Activated naive CD8-positive, alpha-beta T cell (primary cell): ENCODE measurements around the gene SLC12A8.

ENCODE experiments used
- H3K27ac Mint-ChIP-seq: one replicate; pipeline ENCODE4 v1.8.0; 2021; ENCODE audit warnings: mixed read lengths
- H3K27me3 Mint-ChIP-seq: one replicate; pipeline ENCODE4 v1.8.0; 2021; ENCODE audit warnings: mixed read lengths
- H3K36me3 Mint-ChIP-seq: one replicate; pipeline ENCODE4 v1.8.0; 2021; ENCODE audit warnings: mixed read lengths
- H3K4me1 Mint-ChIP-seq: one replicate; pipeline ENCODE4 v1.8.0; 2021; ENCODE audit warnings: low read depth, mixed read lengths
- H3K4me3 Mint-ChIP-seq: one replicate; pipeline ENCODE4 v1.8.0; 2021; ENCODE audit warnings: mild to moderate bottlenecking, mixed read lengths
- H3K9me3 Mint-ChIP-seq: one replicate; pipeline ENCODE4 v1.8.0; 2021; ENCODE audit warnings: low read depth, mixed read lengths

The SLC12A8 gene

GRCh38 chr3:125160606-125161371, 51.8 kb downstream of the SLC12A8 start:
- no peaks in the 10 kb centered on the region for H3K4me1 Mint-ChIP-seq
- no peaks in the 10 kb centered on the region for H3K9me3 Mint-ChIP-seq
- H3K4me3 Mint-ChIP-seq: no peak overlapping the region
- H3K27me3 Mint-ChIP-seq: no peaks in the 10 kb centered on the region
- no peaks in the 10 kb centered on the region for H3K36me3 Mint-ChIP-seq
- no peak overlapping the region for H3K27ac Mint-ChIP-seq

- Mint-ChIP-seq H3K9me3 (no peaks in the 10 kb centered on the region), H3K4me1 (peaks cover 8% of the 10 kb centered on the region), H3K27me3 (no peaks in the 10 kb centered on the region), H3K36me3 (no peaks in the 10 kb centered on the region), H3K27ac (no peak overlapping the region), H3K4me3 (no peak overlapping the region)
Observed at GRCh38 chr3:125157183-125157582, 55.4 kb downstream of the SLC12A8 start.

GRCh38 chr3:125156456-125156855, 56.1 kb downstream of the SLC12A8 start:
- Mint-ChIP-seq H3K9me3 (no peaks in the 10 kb centered on the region), H3K27me3 (no peaks in the 10 kb centered on the region), H3K4me3 (no peak overlapping the region), H3K36me3 (no peaks in the 10 kb centered on the region), H3K27ac (no peak overlapping the region), H3K4me1 (peaks cover 8% of the 10 kb centered on the region)

- Mint-ChIP-seq H3K27me3 (no peaks in the 10 kb centered on the region), H3K27ac (peak overlapping the region; percentile 37), H3K4me3 (no peak overlapping the region), H3K36me3 (no peaks in the 10 kb centered on the region), H3K9me3 (no peaks in the 10 kb centered on the region), H3K4me1 (peaks cover 8% of the 10 kb centered on the region)
Observed at GRCh38 chr3:125154800-125155269, 57.7 kb downstream of the SLC12A8 start.

DNA sequence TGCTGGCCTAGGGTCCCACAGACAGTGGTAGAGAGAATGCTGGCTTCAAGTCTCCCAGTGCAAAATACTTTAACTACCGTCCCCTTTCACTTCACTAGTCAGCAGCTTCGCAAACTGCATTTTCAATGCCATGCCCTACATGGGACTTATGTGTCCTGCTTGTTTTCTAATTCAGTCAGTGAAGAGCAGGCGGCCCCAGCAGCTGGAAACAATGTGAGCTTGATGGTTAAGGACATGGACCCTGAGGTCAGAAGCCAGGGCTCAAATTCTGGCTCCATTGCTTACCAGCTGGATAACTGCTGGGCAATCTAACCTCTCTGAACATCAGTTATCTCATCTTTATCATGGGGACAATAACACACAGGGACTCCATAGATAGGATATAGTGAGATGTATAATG, 58.4 kb downstream of the SLC12A8 start:
- H3K4me3 Mint-ChIP-seq: no peak overlapping the region
- H3K9me3 Mint-ChIP-seq: no peaks in the 10 kb centered on the region
- peaks cover 8% of the 10 kb centered on the region for H3K4me1 Mint-ChIP-seq
- H3K36me3 Mint-ChIP-seq: no peaks in the 10 kb centered on the region
- no peaks in the 10 kb centered on the region for H3K27me3 Mint-ChIP-seq
- no peak overlapping the region for H3K27ac Mint-ChIP-seq

- Mint-ChIP-seq H3K4me1 (peaks cover 16% of the 10 kb centered on the region), H3K36me3 (no peaks in the 10 kb centered on the region), H3K9me3 (no peaks in the 10 kb centered on the region), H3K27me3 (no peaks in the 10 kb centered on the region), H3K4me3 (no peak overlapping the region), H3K27ac (no peak overlapping the region)
Observed at GRCh38 chr3:125152951-125153350, 59.6 kb downstream of the SLC12A8 start.

- H3K4me3 Mint-ChIP-seq: no peak overlapping the region
- H3K9me3 Mint-ChIP-seq: no peaks in the 10 kb centered on the region
- no peak overlapping the region for H3K27ac Mint-ChIP-seq
- no peaks in the 10 kb centered on the region for H3K27me3 Mint-ChIP-seq
- no peaks in the 10 kb centered on the region for H3K36me3 Mint-ChIP-seq
- peaks cover 20% of the 10 kb centered on the region for H3K4me1 Mint-ChIP-seq
Observed at GRCh38 chr3:125151916-125152315, 60.6 kb downstream of the SLC12A8 start.

GRCh38 chr3:125151442-125151817, 61.1 kb downstream of the SLC12A8 start:
- Mint-ChIP-seq H3K27ac (no peak overlapping the region), H3K27me3 (no peaks in the 10 kb centered on the region), H3K4me1 (peaks cover 20% of the 10 kb centered on the region), H3K4me3 (no peak overlapping the region), H3K9me3 (no peaks in the 10 kb centered on the region), H3K36me3 (no peaks in the 10 kb centered on the region)

DNA sequence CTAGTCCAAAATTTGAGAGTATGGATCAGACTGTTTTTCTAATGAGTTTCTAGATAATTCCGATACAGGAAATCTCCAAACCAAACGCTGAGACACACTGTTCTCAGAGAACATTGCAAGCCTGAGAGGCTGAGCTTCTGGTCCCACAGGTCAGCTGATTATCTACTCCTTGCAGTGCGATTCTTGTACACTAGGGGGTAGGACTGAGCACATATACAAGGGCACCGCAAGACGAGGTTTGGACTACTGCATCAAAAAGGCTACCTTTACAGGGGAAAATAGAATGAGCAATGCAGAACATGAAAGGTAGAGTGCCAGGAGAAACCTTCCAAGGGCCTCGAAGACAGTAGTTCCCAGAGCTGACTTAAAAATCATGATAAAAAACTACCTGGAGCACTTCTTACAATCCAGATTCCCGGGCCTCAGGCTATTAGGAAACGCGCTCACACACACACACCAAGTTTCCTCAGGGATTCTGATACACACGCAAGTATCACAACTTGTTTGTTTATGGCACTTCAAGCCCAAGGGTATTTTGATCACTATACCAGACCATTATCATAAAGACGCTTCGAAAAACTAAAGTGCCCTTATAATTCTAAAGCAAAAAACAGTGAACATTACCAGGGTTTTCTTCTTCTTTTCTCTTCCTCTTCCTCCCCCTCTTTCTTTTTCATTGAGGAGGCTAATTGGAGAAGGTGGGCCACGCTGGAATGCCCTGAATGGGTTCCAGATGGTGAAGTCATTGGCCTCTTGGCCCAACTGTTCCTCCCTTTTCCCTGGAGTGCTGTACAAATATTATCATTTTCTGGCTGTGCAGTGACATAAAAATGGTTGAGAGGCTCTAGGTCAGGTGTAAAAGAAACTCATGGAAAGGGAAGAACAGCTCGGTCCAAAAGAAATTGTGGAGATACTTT, 61.8 kb downstream of the SLC12A8 start:
- Mint-ChIP-seq H3K27ac (no peak overlapping the region), H3K27me3 (no peaks in the 10 kb centered on the region), H3K9me3 (no peaks in the 10 kb centered on the region), H3K4me1 (peaks cover 20% of the 10 kb centered on the region), H3K36me3 (no peaks in the 10 kb centered on the region), H3K4me3 (no peak overlapping the region)

DNA sequence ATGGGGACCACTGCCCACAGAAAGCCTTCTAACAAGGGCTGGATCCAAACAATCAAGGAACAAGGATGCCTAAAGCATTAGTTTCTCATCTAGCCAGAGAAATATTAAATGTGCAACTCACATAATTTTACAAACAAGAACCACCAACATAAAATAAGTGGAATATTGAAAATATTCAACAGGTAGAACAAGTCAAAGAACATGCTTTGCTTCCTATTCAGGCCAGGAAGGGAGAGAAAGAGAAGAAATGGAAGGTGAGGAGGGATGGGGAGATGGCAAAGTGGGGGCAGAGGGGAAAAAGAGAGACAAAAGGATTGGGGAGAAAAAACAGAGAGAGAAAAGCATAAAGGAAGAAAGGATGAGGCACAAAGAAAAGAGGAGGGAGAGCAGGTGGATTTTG, 63.1 kb downstream of the SLC12A8 start:
- Mint-ChIP-seq H3K9me3 (no peaks in the 10 kb centered on the region), H3K4me1 (peaks cover 12% of the 10 kb centered on the region), H3K4me3 (no peak overlapping the region), H3K27ac (no peak overlapping the region), H3K27me3 (no peaks in the 10 kb centered on the region), H3K36me3 (no peaks in the 10 kb centered on the region)

DNA sequence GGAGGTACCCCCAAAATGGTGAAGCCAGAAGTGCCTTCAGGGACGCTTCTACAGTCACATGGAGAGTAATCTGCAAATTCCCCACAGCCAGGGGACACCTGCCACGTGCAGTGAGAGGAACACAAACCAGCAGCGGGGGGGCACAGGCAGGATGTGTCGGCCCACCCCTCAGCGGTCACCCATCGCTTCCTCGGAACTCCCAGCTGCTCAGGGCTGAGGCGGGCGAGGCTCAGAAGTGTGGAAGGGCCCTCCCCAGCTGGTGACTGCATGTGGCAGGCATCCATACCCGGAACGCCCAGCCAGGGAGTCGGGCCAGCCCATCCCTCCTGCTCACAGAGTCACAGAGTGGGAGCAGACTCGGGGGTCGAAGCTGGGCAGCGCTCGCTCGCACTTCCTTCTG, 63.7 kb downstream of the SLC12A8 start:
- Mint-ChIP-seq H3K36me3 (no peaks in the 10 kb centered on the region), H3K27me3 (no peaks in the 10 kb centered on the region), H3K4me3 (no peak overlapping the region), H3K9me3 (no peaks in the 10 kb centered on the region), H3K27ac (no peak overlapping the region), H3K4me1 (peaks cover 12% of the 10 kb centered on the region)

DNA sequence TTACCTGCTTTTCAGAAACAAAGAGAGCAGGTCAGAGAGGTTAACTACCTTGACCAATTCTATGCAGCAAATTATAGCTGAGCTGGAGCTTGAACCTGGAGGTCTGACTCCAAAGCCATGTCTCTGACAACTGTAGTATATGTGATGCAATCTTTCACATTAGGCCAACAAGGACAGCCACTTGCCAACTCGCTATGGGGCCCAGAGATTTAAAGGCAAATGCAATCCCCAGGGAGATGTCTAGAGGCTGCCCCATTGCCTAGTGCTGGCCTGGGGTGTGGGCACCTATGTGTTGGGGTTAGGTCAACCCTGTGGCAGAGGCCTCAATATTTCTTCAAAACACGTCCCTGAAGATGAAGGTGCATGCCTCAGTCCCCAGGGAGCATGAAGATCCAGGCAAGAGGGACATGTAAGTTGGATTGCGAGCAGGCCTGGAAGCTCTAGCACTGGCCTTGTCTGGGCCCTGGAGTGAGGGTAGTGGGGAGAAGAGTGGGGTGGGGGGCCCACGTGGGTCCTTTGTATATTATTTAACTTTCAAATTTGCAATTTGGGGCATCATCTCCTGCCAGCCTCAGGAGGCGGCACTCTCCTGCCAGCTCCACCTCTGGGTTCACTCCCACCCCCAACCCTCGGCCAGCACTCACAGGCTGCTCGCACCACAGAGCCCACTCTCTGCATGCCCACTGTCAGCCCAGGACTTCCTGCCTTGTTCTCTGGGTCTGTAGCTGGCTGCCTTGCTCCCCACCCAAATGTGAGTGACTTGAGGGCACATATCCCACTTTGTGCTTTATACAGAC, 64.3 kb downstream of the SLC12A8 start:
- Mint-ChIP-seq H3K27ac (no peak overlapping the region), H3K4me1 (peaks cover 12% of the 10 kb centered on the region), H3K9me3 (no peaks in the 10 kb centered on the region), H3K27me3 (no peaks in the 10 kb centered on the region), H3K4me3 (no peak overlapping the region), H3K36me3 (no peaks in the 10 kb centered on the region)

DNA sequence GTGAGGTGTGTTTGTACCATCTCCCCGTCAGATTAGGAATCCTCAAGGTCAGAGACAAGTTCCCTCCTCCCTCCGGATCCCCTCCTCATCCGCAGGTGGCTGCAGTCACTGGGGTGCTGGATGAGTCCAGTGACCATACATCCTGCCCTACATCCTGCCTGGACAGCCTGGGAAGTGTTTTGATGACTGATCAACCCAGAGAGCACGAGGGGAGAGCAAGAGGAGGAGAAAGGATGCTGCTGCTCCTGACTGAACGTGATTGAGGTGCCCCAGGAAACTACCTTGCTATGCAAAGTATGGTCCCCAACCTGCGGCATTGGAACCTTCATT, 65.1 kb downstream of the SLC12A8 start:
- H3K27me3 Mint-ChIP-seq: no peaks in the 10 kb centered on the region
- H3K4me3 Mint-ChIP-seq: no peak overlapping the region
- no peak overlapping the region for H3K27ac Mint-ChIP-seq
- peaks cover 17% of the 10 kb centered on the region for H3K4me1 Mint-ChIP-seq
- peaks cover 2% of the 10 kb centered on the region for H3K36me3 Mint-ChIP-seq
- H3K9me3 Mint-ChIP-seq: no peaks in the 10 kb centered on the region

DNA sequence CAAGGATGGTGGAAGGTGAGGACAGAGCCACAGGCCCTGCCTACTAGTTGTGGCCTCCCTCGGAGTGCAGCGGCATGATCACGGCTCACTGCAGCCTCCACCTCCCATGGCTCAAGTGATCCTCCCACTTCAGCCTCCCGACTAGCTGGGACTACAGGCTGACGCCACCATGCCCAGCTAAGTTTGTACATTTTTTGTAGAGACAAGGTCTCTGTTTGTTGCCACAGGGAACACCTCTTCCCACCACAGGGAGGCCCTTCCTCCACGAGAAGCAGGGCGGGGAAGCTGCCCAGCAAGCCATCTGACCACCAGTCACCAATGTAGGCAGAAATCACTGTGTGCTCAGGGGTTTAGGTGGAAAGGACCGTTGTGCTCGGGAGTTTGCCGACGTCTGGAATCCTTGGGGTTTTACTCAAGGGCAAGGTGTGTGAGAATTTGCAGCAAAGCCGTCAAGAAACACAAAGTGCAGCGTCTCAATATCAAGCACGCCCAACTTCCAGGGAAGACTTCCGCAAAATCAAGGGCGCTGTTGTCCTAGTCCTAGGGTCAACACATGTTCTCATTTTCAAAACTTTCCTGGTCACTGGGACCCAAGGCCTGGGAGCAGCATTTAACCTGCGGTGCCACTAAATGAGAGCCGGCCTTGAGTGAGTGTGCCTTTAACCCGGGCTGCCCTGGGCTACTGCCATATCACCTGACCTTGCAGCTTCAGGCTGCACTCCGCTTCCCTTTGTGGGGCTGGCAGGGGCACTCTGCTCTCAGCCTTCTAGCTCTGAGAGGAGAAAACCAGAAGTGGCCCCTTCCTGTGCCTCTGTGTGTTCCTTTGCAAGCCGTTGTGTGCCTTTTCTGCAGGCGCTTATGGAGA, 65.7 kb downstream of the SLC12A8 start:
- Mint-ChIP-seq H3K4me3 (no peak overlapping the region), H3K36me3 (peaks cover 2% of the 10 kb centered on the region), H3K27me3 (no peaks in the 10 kb centered on the region), H3K9me3 (no peaks in the 10 kb centered on the region), H3K4me1 (peaks cover 23% of the 10 kb centered on the region), H3K27ac (no peak overlapping the region)
